Activated CD4-positive, alpha-beta T cell treated with anti-CD3 and anti-CD28 coated beads, Interleukin-2, amount 50 U/mL, for 1 hour (primary cell): ENCODE results near the gene SIK2.
"Not testable (repeated sequence)": the region's sequence is repeated elsewhere in the genome, so short reads cannot be mapped to it uniquely, and the experiment has no call there.

ENCODE experiments used
- DNase-seq: peaks from one replicate; pipeline ENCODE4 v3.0.0-alpha.2; 2020

Gene SIK2

GRCh38 chr11:111703576-111703975 is 101.3 kb downstream of the SIK2 start:
- no peak for DNase-seq

- DNase-seq, result no peak
These were observed 104.9 kb downstream of the SIK2 start for GRCh38 chr11:111707039-111707690.

- DNase-seq, result no peak
These were observed 105.4 kb downstream of the SIK2 start for GRCh38 chr11:111707691-111708067.

- DNase-seq, result no peak
These were observed 112.3 kb downstream of the SIK2 start for GRCh38 chr11:111714522-111714921.

GRCh38 chr11:111715142-111715816 is 113.0 kb downstream of the SIK2 start:
- DNase-seq, result no peak

GRCh38 chr11:111717660-111718059 is 115.4 kb downstream of the SIK2 start:
- DNase-seq, result not testable (repeated sequence)

GRCh38 chr11:111718436-111718835 is 116.2 kb downstream of the SIK2 start:
- DNase-seq, result no peak

- no peak for DNase-seq
These were observed 116.6 kb downstream of the SIK2 start for GRCh38 chr11:111718859-111719258.

- DNase-seq, result no peak
These were observed 117.1 kb downstream of the SIK2 start for GRCh38 chr11:111719379-111719778.

- DNase-seq, result no peak
These were observed 118.7 kb downstream of the SIK2 start for GRCh38 chr11:111720801-111721494.

- no peak for DNase-seq
These were observed 120.3 kb downstream of the SIK2 start for GRCh38 chr11:111722501-111722900.

- no peak for DNase-seq
These were observed 121.3 kb downstream of the SIK2 start for GRCh38 chr11:111723595-111723994.

GRCh38 chr11:111724615-111725129 is 122.4 kb downstream of the SIK2 start:
- no peak for DNase-seq

GRCh38 chr11:111725621-111726020 is 123.4 kb downstream of the SIK2 start:
- DNase-seq, result no peak

- no peak for DNase-seq
These were observed 124.1 kb downstream of the SIK2 start for GRCh38 chr11:111726301-111726713.

GRCh38 chr11:111727431-111727830 is 125.2 kb downstream of the SIK2 start:
- no peak for DNase-seq

GRCh38 chr11:111729071-111729830 is 127.0 kb downstream of the SIK2 start:
- no peak for DNase-seq

GRCh38 chr11:111729831-111730311 is 127.6 kb downstream of the SIK2 start:
- DNase-seq, result no peak

GRCh38 chr11:111730871-111731591 is 128.8 kb downstream of the SIK2 start:
- no peak for DNase-seq

GRCh38 chr11:111731821-111732220 is 129.6 kb downstream of the SIK2 start:
- no peak for DNase-seq

GRCh38 chr11:111733016-111733415 is 130.8 kb downstream of the SIK2 start:
- no peak for DNase-seq

GRCh38 chr11:111733611-111734088 is 131.4 kb downstream of the SIK2 start:
- DNase-seq, result no peak
